Upper lobe of left lung (tissue), 6 donors: ENCODE measurements around the gene POLR3G. TPM values are rescaled to one million over a fixed set of nuclear protein-coding genes. Genes with fewer than 3 reads are reported as not detected.

Experiments used
- ATAC-seq, 2 donors: fragments of 200-7000 bp; cut with Tn5 transposase; one replicate each; pipeline ENCODE4 v1.9.1; 2022; ENCODE audit warnings: mild to moderate bottlenecking in 2 of 2, moderate library complexity in 2 of 2; ENCODE audit not compliant: low FRiP score in 2 of 2
- DNase-seq, 2 donors: peaks; one replicate each; pipeline ENCODE4 v3.0.0-alpha.2; 2019 to 2020
- H3K27ac ChIP-seq, 4 donors: fragments of 200-600 bp; sonication (generic); one replicate each; pipeline ENCODE4 v1.5.1; 2016 to 2019
- H3K27me3 ChIP-seq, 4 donors: fragments of 200-600 bp; sonication (generic); one replicate each; pipeline ENCODE4 v1.5.1; 2017 to 2019
- H3K36me3 ChIP-seq, 4 donors: fragments of 200-600 bp; sonication (generic); one replicate each; pipeline ENCODE4 v1.5.1; 2016 to 2019
- H3K4me1 ChIP-seq, 4 donors: fragments of 200-600 bp; sonication (generic); one replicate each; pipeline ENCODE4 v1.5.1; 2018 to 2019
- H3K4me3 ChIP-seq, 4 donors: fragments of 200-600 bp; sonication (generic); one replicate each; pipeline ENCODE4 v1.5.1; 2017 to 2019; ENCODE audit warnings: mild to moderate bottlenecking in 2 of 4, moderate library complexity in 1 of 4
- H3K9me3 ChIP-seq, 4 donors: fragments of 200-600 bp; sonication (generic); one replicate each; pipeline ENCODE4 v1.5.1; 2018 to 2019
- EP300 ChIP-seq, 4 donors: sonication (generic); formaldehyde crosslinking; IDR thresholded peaks; one replicate each; pipeline ENCODE4 v1.5.1; 2017; ENCODE audit warnings: antibody characterized with exemption in 4 of 4, control low read depth in 2 of 4
- POLR2A ChIP-seq, 4 donors: fragments of 450-650 bp; IDR thresholded peaks; one replicate each; pipeline ENCODE4 v1.5.1; 2016 to 2017; ENCODE audit warnings: antibody characterized with exemption in 4 of 4, mild to moderate bottlenecking in 2 of 4
- POLR2AphosphoS5 ChIP-seq, 2 donors: sonication (generic); formaldehyde crosslinking; IDR thresholded peaks; one replicate each; pipeline ENCODE4 v1.5.1; 2017; ENCODE audit warnings: antibody characterized with exemption in 2 of 2
- WGBS, 2 donors: methylation state at CpG; one replicate each; pipeline ENCODE4 v1.1.5; 2017 to 2018; 5-methylcytosine and 5-hydroxymethylcytosine counted together
- total RNA-seq, 6 donors: library from RNA; depleted of rRNA in 4 of 6; stranded (reverse); fragments of >200 nt in 4 of 6; gene quantifications; one replicate each; pipeline versions ENCODE4 v1.1.0 to v1.2.1, GENCODE V29; 2016 to 2021
- TF ChIP-seq, protein P1 (sequence below), 6 experiments: fragments of 450-650 bp in 4 of 6; fragments of 200-600 bp in 2 of 6; sonication (generic) in 2 of 6; IDR thresholded peaks; one replicate each; pipeline ENCODE4 v1.5.1; 2016 to 2019; ENCODE audit warnings: antibody characterized with exemption in 6 of 6
- donor health status: DM: no; HTN: no; CAD: no; lungs with moderate emphysema.
- donor health status: DM: no; HTN: yes; CAD: no; lungs with severe emphysema.

Gene POLR3G
- total RNA-seq, 6 donors from 2014 or later: 0.33 to 2.5 (median 1.9) TPM; not detected in 1

DNA sequence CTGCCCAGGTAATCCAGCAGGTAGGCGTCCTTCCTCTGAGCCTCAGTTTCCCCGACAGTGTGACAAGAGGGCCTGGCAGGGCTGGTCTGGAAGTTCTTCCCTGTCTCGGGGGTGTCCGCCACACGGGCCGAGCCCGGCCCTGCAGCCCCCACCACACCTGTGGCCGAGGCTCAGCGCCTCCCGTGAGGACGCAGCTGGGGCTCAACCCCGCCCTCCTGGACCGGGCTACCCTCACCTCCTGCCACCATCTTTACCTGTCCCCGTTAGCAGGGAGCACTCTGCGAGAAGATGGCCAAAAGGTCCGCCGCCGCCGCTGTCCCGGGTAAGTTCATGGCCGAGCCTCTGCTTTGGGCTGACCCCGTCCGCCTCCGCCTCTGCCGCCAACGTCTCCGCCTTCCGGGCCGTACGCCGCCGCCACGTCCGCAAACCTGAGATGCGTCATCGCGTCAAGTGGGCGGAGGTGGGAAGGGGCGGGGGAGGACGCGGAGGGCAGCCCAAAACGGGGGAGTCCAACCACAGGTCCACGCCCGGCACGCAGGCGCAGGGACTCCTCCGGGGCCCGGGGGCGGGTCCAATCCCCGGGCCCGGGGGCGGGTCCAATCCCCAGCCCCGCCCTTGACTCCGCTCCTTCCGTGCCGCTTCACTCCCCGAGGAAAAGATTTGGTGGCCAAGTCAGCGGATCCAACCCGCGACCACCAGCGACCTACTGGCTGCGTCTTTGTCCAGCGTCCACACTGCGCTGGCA lies 54.7 kb downstream of the POLR3G start, which contains the start of gene LYSMD3:
TSS of gene LYSMD3 (minus strand) at position 391 of the 745 bp plus-strand sequence. CDS start 4,295 bp downstream, outside the sequence.
- Histone ChIP-seq H3K27ac (peak within 1 kb of the TSS; percentile 89 to 98 (median 96)), H3K36me3 (peaks cover 0 to 14% (median 2%) of the 10 kb centered on the region in 4 donors), H3K27me3 (no peaks in the 10 kb centered on the region), H3K4me1 (peaks cover 15 to 31% (median 22%) of the 10 kb centered on the region in 4 donors), H3K9me3 (no peaks in the 10 kb centered on the region), H3K4me3 (peak within 1 kb of the TSS; percentile 78 to 92 (median 87))
- ATAC-seq (peak; percentile 100), DNase-seq (peak; percentile 98)
- TF ChIP-seq POLR2A (IDR thresholded peaks at IDR 0.05) (peak in 3 of 4 donors; percentile 87 to 97 (median 90)), EP300 (IDR thresholded peaks at IDR 0.05) (peak in 1 of 4 donors; percentile 90), POLR2AphosphoS5 (IDR thresholded peaks at IDR 0.05) (peak; percentile 97 to 100)
- TF ChIP-seq, protein P1, sequence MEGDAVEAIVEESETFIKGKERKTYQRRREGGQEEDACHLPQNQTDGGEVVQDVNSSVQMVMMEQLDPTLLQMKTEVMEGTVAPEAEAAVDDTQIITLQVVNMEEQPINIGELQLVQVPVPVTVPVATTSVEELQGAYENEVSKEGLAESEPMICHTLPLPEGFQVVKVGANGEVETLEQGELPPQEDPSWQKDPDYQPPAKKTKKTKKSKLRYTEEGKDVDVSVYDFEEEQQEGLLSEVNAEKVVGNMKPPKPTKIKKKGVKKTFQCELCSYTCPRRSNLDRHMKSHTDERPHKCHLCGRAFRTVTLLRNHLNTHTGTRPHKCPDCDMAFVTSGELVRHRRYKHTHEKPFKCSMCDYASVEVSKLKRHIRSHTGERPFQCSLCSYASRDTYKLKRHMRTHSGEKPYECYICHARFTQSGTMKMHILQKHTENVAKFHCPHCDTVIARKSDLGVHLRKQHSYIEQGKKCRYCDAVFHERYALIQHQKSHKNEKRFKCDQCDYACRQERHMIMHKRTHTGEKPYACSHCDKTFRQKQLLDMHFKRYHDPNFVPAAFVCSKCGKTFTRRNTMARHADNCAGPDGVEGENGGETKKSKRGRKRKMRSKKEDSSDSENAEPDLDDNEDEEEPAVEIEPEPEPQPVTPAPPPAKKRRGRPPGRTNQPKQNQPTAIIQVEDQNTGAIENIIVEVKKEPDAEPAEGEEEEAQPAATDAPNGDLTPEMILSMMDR (IDR thresholded peaks at IDR 0.05): peak in 2 of 6 experiments; percentile 14 to 22
- 0 to 1% methylated on average over 23 to 52 of the region's 64 CpGs for WGBS, 2 donors

GRCh38 chr5:90529939-90530677 lies 55.4 kb downstream of the POLR3G start:
- Histone ChIP-seq H3K4me1 (peaks cover 15 to 31% (median 22%) of the 10 kb centered on the region in 4 donors), H3K9me3 (no peaks in the 10 kb centered on the region), H3K27me3 (no peaks in the 10 kb centered on the region), H3K27ac (peak overlapping the region; percentile 89 to 98 (median 96)), H3K4me3 (peak overlapping the region; percentile 52 to 90 (median 81)), H3K36me3 (peaks cover 0 to 6% (median 0%) of the 10 kb centered on the region in 4 donors)
- DNase-seq: peak in 1 of 2 donors; percentile 75
- 7% methylated on average over 13 of the region's 13 CpGs for WGBS, 2 donors
- peak; percentile 87 to 91 for ATAC-seq
- TF ChIP-seq POLR2A (IDR thresholded peaks at IDR 0.05): no peak
- no peak for TF ChIP-seq POLR2AphosphoS5 (IDR thresholded peaks at IDR 0.05)
- TF ChIP-seq, protein P1 (IDR thresholded peaks at IDR 0.05): peak; percentile 30 to 63 (median 60)

DNA sequence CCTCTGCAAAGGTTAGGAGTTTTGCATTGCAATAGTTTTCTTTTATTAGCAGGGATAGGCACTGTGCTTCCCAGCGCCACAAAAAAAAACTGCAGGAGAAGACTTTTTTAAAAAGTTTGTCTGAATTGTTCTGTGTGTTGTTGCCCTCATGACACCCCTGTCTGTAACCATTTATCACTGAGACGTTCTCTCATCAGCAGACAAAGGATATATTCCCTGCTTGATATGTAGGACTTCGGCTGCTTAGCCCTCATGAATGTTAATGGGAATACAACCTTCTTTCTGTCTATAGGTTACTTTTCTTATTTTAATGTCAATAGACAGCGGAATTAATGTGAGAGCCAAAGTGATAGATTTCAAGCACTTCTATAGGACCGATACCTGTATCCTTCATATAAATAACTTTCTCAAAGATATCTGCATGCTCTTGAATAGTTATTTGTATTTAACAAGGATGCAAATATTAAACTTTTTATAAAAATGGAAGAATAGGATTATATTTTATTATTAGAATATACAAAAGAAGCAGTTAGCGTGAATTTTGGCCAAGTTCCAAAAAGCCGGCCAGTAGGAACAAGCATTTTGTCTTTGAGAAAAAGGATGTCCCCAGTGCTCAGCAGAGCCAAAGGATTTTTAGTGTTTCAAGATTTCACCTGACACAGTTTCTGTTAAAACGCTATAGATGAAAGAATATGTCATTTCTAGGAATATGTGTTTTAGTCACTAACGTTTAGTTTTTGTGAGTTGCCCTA lies 56.2 kb downstream of the POLR3G start:
- Histone ChIP-seq H3K9me3 (no peaks in the 10 kb centered on the region), H3K27ac (peak overlapping the region in 1 of 4 donors; percentile 95)

GRCh38 chr5:90533794-90534193 lies 59.1 kb downstream of the POLR3G start:
- Histone ChIP-seq H3K9me3 (no peaks in the 10 kb centered on the region), H3K36me3 (no peaks in the 10 kb centered on the region), H3K27me3 (no peaks in the 10 kb centered on the region), H3K4me1 (peaks cover 0 to 12% (median 7%) of the 10 kb centered on the region in 4 donors), H3K27ac (no peak overlapping the region), H3K4me3 (no peak overlapping the region)
- TF ChIP-seq EP300 (IDR thresholded peaks at IDR 0.05) (no peak), POLR2AphosphoS5 (IDR thresholded peaks at IDR 0.05) (no peak), POLR2A (IDR thresholded peaks at IDR 0.05) (no peak)
- TF ChIP-seq, protein P1 (IDR thresholded peaks at IDR 0.05): no peak
- DNase-seq (no peak), ATAC-seq (no peak)
- WGBS, 2 donors: 76 to 85% methylated on average over 3 of the region's 3 CpGs

More for the DNA sequence above, 56.2 kb downstream of the POLR3G start:
- no peak for TF ChIP-seq EP300 (IDR thresholded peaks at IDR 0.05)
- TF ChIP-seq, protein P1 (IDR thresholded peaks at IDR 0.05): no peak
- no peak for TF ChIP-seq POLR2AphosphoS5 (IDR thresholded peaks at IDR 0.05)
- no peak for TF ChIP-seq POLR2A (IDR thresholded peaks at IDR 0.05)
- H3K4me3 ChIP-seq: peak overlapping the region in 2 of 4 donors; percentile 84 to 90
- H3K36me3 ChIP-seq: no peaks in the 10 kb centered on the region
- DNase-seq: no peak
- WGBS, 2 donors: 45 to 59% methylated on average over 9 of the region's 9 CpGs
- H3K4me1 ChIP-seq: peaks cover 15 to 31% (median 22%) of the 10 kb centered on the region in 4 donors
- no peaks in the 10 kb centered on the region for H3K27me3 ChIP-seq
- no peak for ATAC-seq
